Activated T-helper 9 cell treated with anti-CD3 and anti-CD28 coated beads, Interleukin-2, amount 50 U/mL, for 16 hours (primary cell): ENCODE measurements around the gene PSTPIP1.

Experiments used
- DNase-seq: peaks from one replicate; pipeline ENCODE4 v3.0.0-alpha.2; 2020; ENCODE audit warnings: low read depth

Gene PSTPIP1

GRCh38 chr15:77030928-77031375 lies 36.0 kb downstream of the PSTPIP1 start:
- no peak for DNase-seq

GRCh38 chr15:77031376-77032050 lies 36.6 kb downstream of the PSTPIP1 start:
- DNase-seq, result no peak

GRCh38 chr15:77032052-77032646 lies 37.2 kb downstream of the PSTPIP1 start:
- no peak for DNase-seq

GRCh38 chr15:77032647-77033416 lies 37.9 kb downstream of the PSTPIP1 start:
- DNase-seq, result no peak

GRCh38 chr15:77033417-77033728 lies 38.4 kb downstream of the PSTPIP1 start:
- DNase-seq, result no peak

GRCh38 chr15:77033729-77034671 lies 39.1 kb downstream of the PSTPIP1 start:
- no peak for DNase-seq

GRCh38 chr15:77034695-77035489 lies 40.0 kb downstream of the PSTPIP1 start:
- DNase-seq, result no peak

- DNase-seq, result no peak
Measured at GRCh38 chr15:77035584-77035983, 40.7 kb downstream of the PSTPIP1 start.

GRCh38 chr15:77035999-77036471 lies 41.1 kb downstream of the PSTPIP1 start:
- DNase-seq, result no peak

GRCh38 chr15:77036537-77037387 lies 41.8 kb downstream of the PSTPIP1 start:
- no peak for DNase-seq

GRCh38 chr15:77037388-77038209 lies 42.7 kb downstream of the PSTPIP1 start:
- no peak for DNase-seq

GRCh38 chr15:77038312-77039216 lies 43.6 kb downstream of the PSTPIP1 start:
- no peak for DNase-seq

- no peak for DNase-seq
Measured at GRCh38 chr15:77039217-77039533, 44.2 kb downstream of the PSTPIP1 start.

- no peak for DNase-seq
Measured at GRCh38 chr15:77039848-77040247, 44.9 kb downstream of the PSTPIP1 start.

- DNase-seq, result no peak
Measured at GRCh38 chr15:77040673-77041072, 45.7 kb downstream of the PSTPIP1 start.

- no peak for DNase-seq
Measured at GRCh38 chr15:77042245-77042919, 47.5 kb downstream of the PSTPIP1 start.

- no peak for DNase-seq
Measured at GRCh38 chr15:77042955-77043920, 48.3 kb downstream of the PSTPIP1 start.
